HG03558 (cell line): ENCODE measurements around the gene ENTPD1.
A peak's percentile ranks its signal among the peaks of the same experiment; 100 is the strongest.

Experiments used
- ATAC-seq: cut with Tn5 transposase; IDR thresholded peaks from one replicate; pipeline ENCODE4 v1.9.1; 2021; ENCODE audit warnings: moderate number of reproducible peaks; ENCODE audit not compliant: unreplicated experiment; ENCODE audit errors: extremely low read depth

Gene ENTPD1

GRCh38 chr10:95821720-95822119 lies 65.8 kb downstream of the ENTPD1 start:
- ATAC-seq = no peak

DNA sequence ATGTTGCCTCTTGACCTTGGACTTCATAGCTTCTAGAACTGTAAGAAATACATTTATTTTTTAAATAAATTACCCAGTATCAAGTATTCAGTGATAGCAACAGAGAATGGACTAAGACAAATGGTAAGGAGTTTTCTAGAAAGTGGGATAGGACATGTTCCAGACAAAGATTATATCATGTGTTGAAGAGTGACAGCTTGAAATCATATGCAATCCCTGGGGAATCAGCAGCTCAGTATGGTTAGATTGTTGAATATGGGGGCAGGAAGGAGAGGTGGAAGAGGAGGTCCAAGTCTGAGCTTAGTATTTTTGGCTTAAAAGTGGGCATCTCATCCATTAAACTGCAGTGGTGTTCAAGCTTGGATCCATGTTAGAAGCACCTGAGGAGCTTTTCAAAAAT lies 74.1 kb downstream of the ENTPD1 start:
- ATAC-seq = no peak

DNA sequence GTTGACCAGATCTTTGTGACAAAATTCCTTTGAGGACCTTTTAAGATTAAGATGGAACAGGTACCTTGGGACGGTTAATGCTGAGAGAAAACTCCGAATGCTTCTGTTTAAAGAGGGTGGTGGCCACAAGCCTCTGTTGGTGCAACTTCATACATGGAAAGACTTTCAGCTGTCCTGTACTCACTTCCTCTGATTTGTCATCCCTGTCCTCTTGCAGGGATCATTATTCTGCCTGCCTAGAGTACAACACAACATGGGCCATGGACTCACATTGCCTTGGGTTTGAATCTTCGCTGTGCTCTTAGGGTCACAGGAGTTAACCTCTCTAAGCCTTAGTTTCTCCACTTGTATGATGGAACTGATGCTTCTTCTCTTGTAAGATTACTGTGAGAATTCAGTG lies 75.1 kb downstream of the ENTPD1 start:
- no peak for ATAC-seq

- no peak for ATAC-seq
Measured at GRCh38 chr10:95831515-95831914, 75.6 kb downstream of the ENTPD1 start.

DNA sequence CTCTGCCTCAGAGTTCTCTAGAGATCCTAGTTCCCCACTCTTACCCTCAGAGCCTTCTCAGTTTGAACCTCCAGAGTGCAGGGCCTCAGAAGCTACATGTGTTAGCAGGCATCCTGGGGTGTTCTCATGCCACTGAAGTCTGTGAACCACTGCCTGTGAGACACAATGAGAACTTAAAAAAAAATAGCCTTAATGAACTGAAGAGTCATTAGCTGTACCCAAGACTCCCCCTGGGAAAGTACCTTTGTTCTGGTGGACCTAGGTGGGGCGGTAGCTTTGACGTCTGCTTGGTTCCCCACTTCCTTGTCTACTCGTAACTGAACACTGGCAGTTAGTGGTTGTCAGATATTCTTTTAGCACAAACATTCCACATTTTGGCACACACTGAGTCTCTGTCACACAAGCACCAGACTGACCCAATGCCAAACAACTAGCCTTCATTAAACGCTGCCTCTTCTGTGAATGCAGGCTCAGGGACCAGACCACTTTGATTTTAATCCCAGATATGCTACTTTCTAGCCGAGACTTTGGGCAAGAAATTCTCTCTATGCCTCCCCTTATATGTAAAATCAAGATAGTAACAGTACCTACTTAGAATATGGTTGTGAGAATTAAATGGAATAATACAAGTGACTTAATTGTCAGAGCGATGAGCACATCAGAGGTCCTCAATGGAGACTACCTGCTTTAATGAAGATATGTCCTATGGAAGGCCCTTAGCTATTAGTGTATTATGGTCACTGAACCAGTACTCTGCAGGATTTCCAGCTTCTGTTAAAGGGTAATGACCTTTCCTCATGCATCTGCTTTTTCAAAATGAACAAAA lies 76.5 kb downstream of the ENTPD1 start:
- ATAC-seq = peak; percentile 79

- no peak for ATAC-seq
Measured at GRCh38 chr10:95833042-95833610, 77.2 kb downstream of the ENTPD1 start.

GRCh38 chr10:95834406-95834805 lies 78.4 kb downstream of the ENTPD1 start:
- no peak for ATAC-seq

GRCh38 chr10:95835149-95835860 lies 79.3 kb downstream of the ENTPD1 start:
- ATAC-seq = no peak

- ATAC-seq = no peak
Measured at GRCh38 chr10:95835911-95836310, 79.9 kb downstream of the ENTPD1 start.

GRCh38 chr10:95836610-95837355 lies 80.8 kb downstream of the ENTPD1 start:
- no peak for ATAC-seq

GRCh38 chr10:95837356-95837776 lies 81.4 kb downstream of the ENTPD1 start:
- no peak for ATAC-seq

DNA sequence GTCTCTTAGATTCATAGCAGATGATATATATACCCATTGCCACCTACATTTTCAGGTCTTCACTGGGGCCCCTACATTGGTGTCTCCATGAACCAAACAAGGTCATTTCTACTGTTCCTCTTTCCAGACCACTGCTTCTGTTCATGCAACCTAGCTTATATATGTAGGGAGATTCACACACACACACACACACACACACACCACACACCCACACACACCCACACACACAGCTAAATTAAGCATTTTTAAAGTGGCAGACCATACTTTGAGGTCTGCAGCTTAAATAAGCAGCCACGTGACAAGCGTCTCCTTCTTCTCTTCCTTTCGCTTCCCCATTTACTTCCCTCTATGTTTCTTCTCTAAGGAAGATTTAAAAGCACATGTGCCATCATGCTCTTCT lies 81.8 kb downstream of the ENTPD1 start:
- no peak for ATAC-seq

- no peak for ATAC-seq
Measured at GRCh38 chr10:95840121-95840520, 84.2 kb downstream of the ENTPD1 start.

DNA sequence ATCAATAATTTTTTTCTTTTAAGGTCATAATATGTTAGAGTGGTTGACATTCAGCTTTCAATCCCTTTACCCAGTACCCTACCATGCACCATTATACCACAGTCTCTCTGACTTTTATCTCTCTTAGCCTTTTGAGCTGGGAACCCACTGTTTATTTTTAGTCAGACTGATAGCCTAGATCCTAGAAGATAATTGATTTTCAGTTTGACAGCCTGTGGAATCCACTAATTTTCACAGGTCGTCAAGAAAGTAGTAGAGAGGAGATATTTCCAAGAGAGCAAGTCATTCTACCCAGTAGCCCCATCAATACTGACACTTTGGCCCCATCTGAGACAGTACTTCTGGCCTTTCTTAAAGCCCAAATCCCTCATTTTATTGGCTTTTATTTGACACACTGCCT lies 84.7 kb downstream of the ENTPD1 start:
- ATAC-seq = no peak

DNA sequence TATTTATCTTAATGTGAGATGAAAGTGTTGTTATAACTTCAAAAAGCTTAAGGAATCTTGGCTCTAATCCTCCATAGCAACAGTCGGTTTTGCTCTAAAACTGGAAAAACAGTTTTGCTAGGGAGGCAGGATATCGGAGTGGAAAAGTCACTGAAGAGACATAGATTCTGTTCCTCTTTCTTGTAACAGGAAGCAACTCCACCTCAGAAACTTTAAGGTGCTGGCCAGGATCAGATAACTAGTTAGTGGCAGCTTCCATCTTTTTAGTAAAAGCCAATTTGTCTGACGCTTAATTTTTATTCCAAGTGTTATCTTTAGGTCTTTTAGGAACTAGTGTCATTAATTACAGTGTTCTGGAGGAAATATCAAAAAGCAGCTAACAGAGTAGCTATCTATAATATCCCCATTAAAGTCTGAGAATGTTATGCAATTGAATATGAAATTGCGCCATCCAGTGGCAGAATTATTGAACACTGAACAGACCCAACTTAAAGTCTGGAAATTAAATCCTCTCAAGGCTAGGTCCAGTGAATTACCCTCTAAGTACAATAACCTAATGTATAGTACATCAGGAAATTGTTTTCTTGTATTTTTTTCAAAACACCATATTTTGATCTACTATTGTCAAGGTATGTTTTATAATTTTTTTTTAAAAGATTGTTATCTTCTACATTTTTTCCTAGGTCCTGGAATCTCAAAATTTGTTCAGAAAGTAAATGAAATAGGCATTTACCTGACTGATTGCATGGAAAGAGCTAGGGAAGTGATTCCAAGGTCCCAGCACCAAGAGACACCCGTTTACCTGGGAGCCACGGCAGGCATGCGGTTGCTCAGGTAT lies 85.9 kb downstream of the ENTPD1 start:
- ATAC-seq = no peak

- ATAC-seq = no peak
Measured at GRCh38 chr10:95845411-95845810, 89.4 kb downstream of the ENTPD1 start.

DNA sequence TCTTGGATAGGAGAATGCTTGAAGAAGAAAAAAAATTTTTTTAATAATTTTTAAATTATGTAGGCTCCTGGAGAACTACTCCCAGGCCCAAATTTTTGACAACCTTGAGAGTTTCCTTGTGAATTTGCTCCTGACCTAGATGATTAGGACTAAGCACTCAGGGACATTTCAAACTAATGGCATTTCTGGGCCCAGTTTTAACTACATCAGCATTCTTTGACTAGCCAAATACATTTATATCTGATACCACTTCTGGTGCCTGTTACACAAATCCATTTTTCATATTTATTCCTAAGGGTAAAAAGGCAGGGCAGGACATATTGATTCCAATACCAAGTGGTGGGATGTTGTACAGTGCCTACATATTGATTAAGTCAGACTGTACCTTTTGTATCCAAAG lies 91.0 kb downstream of the ENTPD1 start:
- ATAC-seq = no peak

DNA sequence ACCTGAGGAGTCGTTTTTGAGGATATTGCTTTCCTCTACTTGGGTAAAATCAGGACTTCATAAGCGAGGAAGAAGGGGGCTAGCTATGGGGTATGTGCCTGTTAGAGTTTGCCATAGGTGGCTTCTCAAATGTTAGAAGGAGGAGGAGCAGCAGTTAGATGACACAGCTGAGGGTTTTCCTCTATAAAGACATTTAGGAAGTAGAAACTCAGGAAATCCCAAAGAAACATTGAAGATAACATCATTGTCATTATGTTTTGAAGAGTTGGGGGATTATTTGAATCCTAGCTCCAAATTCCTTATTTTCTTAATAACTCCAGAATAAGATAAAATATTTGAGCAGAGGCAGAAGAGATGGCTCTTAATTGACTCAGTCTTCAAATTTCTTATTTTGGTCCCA lies 92.9 kb downstream of the ENTPD1 start:
- no peak for ATAC-seq

DNA sequence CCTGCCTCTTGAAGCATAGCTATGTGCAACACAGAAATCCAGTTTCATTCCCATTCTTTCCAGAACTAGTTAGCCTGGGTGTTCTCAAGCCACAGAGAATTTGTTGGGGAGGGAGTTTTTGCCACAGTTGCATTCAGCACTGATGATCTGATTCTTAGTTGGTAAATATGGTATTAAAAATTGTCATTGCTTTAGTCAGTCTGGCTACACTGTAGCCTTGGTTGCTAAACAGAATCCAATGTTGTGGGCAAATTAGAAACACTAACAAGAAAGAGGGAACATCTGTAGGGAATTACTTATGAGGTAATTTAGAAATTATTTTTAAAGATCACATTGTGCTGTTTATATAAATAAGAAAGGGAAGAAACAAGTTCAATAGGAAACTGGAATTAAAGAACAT lies 94.8 kb downstream of the ENTPD1 start:
- ATAC-seq = no peak
